ENCODE results near the gene DHRS12.

DHRS12 gene

GRCh38 chr13:51802631-51803418, 1.1 kb downstream of the DHRS12 start:
- H3K27ac ChIP-seq, result peak overlapping the region; percentile 96
- H3K9ac ChIP-seq, result peak overlapping the region; percentile 92
- H3K4me2 ChIP-seq, result peak overlapping the region; percentile 89
- H4K20me1 ChIP-seq, result no peaks in the 10 kb centered on the region
- no peak for TF ChIP-seq Cebpa-rat (IDR thresholded peaks at IDR 0.05)
- H3K9me3 ChIP-seq, result no peaks in the 10 kb centered on the region
- peak overlapping the region; percentile 92 for H3K4me3 ChIP-seq
- no peaks in the 10 kb centered on the region for H3K27me3 ChIP-seq
- peaks cover 53% of the 10 kb centered on the region for H3K4me1 ChIP-seq
- no peaks in the 10 kb centered on the region for H3K36me3 ChIP-seq

DNA sequence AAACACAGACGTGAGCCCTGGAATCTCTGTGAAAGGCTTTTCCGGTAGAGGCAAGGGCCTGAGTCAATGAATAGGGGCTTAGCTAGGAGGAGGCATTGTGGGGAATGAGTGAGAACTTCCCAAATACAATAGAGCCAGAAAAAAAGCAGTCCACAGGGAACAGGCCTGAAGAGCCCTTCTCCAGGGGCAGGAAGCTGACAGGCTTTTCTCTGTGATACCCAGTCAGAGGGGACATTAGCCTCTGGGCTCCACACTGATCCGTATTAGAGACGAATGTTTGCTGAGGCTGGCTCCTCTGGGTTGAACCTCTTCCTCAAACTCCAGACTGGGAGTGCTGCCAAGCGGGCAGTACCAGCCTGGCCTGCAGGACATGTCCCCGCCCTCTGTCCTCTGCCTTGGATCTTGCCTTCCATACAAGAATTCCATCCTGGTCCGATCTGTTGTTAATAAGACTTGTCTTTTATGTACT, 2.3 kb downstream of the DHRS12 start:
- Histone ChIP-seq H3K36me3 (no peaks in the 10 kb centered on the region), H3K4me1 (peaks cover 53% of the 10 kb centered on the region), H3K4me3 (no peak overlapping the region), H3K27me3 (no peaks in the 10 kb centered on the region), H3K9ac (no peak overlapping the region), H4K20me1 (no peaks in the 10 kb centered on the region), H3K4me2 (peak overlapping the region; percentile 89; the same call in 1 of the 2 replicates), H3K9me3 (no peaks in the 10 kb centered on the region), H3K27ac (no peak overlapping the region)
- no peak for TF ChIP-seq Cebpa-rat (IDR thresholded peaks at IDR 0.05)

DNA sequence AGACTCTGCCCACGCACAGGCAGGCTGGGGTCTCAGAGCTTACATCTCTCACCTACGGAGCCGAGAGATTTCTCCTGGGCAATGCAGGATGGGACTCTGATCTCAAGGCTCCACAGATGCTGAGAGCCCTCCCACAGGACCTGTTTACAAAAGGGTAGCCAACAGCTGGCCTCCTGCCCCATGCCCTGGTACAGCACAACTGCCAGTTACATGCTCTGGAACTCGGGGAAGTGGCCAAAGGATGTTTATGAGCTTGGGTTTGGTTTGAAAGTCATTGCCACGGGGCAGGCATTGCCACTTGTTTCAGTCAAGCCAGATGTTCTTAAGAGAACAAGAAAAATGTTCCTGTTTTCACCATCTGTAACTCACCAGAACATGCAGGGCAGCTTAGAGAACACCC, 3.5 kb downstream of the DHRS12 start:
- no peaks in the 10 kb centered on the region for H3K36me3 ChIP-seq
- no peaks in the 10 kb centered on the region for H3K27me3 ChIP-seq
- H3K4me3 ChIP-seq, result no peak overlapping the region
- peak overlapping the region; percentile 18; the same call in 1 of the 2 replicates for H3K4me2 ChIP-seq
- peaks cover 50% of the 10 kb centered on the region for H3K4me1 ChIP-seq
- H4K20me1 ChIP-seq, result no peaks in the 10 kb centered on the region
- H3K9me3 ChIP-seq, result no peaks in the 10 kb centered on the region
- H3K9ac ChIP-seq, result no peak overlapping the region
- no peak overlapping the region for H3K27ac ChIP-seq
- TF ChIP-seq Cebpa-rat (IDR thresholded peaks at IDR 0.05), result no peak

DNA sequence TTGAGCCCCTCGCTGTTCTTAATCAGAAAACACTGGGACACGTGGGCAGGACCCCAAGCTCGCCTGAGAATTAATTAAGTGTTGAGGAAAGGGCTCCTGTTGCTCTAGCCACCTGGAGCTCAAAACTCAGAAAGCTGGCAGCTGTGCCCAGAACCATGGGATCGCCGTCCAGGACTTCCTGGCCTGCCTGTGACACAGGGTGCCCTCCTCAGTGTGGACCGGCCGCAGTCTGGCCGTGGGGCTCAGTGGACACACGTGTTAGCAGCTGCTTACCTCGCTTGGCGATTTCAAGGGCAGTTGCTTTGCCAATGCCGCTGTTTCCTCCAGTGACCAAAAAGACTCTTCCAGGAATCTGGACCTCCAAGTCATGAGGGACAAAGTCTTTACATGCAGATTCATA, 4.7 kb downstream of the DHRS12 start:
- Histone ChIP-seq H3K4me1 (peaks cover 50% of the 10 kb centered on the region), H3K36me3 (no peaks in the 10 kb centered on the region), H3K4me3 (no peak overlapping the region), H3K9ac (no peak overlapping the region), H4K20me1 (peaks cover 3% of the 10 kb centered on the region; the same call in 1 of the 2 replicates), H3K27me3 (no peaks in the 10 kb centered on the region), H3K9me3 (no peaks in the 10 kb centered on the region), H3K27ac (no peak overlapping the region), H3K4me2 (no peak overlapping the region)
- no peak for TF ChIP-seq Cebpa-rat (IDR thresholded peaks at IDR 0.05)

DNA sequence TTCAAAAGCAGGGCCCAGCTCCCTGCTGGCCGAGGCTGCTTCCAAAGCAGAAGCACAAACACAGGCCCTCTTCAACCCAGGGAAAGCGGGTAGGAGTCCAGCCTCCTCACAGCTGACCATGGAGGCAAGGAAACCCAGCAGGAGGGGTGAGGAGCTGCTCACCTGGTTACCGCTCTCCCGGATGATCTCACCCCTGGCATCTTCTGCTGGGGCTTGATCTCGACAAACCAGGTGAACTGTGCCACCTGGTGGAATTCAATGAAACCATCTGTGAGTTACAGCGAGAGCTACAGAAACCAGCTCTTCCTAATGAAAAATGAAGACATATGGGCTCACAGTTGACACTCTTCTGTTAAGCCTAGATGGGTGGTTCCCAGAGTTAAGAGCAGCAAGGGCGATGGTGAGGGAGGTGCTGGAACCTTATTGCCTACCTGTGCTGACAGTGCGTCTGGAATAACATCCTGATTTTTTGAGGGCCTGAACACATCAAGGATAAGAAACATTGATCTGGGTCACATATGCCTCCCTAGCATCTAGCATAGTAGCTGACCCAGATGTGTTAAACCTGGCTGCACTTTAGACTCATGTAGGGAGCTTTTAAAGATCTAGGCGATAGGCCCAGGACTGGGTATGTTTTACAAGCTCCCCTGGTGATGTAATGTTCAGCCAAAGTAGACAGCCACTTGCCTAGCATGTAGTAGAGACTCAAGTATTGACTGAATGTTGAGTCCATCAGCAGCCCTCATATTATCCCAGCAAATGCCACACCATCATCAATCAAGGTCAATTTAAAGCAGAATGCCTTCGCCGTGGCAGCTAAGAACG, 6.1 kb downstream of the DHRS12 start:
- Histone ChIP-seq H3K27me3 (no peaks in the 10 kb centered on the region), H3K36me3 (no peaks in the 10 kb centered on the region), H3K4me1 (peaks cover 57% of the 10 kb centered on the region), H3K9ac (no peak overlapping the region), H3K4me2 (no peak overlapping the region), H4K20me1 (peaks cover 7% of the 10 kb centered on the region; the same call in 1 of the 2 replicates), H3K9me3 (no peaks in the 10 kb centered on the region), H3K4me3 (no peak overlapping the region), H3K27ac (no peak overlapping the region)
- no peak for TF ChIP-seq Cebpa-rat (IDR thresholded peaks at IDR 0.05)

DNA sequence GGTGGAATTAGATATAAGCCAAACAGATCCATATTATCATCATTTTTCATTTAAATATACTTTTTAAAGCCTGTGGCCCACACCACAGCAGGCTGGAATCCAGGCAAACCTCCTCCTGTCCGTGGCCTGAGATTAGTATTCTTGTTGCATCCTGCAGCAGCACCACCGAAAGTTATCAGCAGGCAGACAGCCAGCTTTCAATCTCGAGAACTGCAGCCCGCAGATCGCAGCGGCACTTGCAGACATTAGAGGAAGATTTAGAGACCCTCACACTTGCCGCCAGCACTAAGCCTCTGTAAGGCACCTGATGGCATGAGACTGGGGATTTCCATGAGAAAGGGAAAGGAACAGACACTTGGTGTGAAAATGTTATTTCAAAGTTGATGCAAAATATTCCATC, 7.4 kb downstream of the DHRS12 start:
- Histone ChIP-seq H3K27ac (no peak overlapping the region), H3K4me2 (no peak overlapping the region), H3K9ac (no peak overlapping the region), H3K4me1 (peaks cover 46% of the 10 kb centered on the region), H3K27me3 (no peaks in the 10 kb centered on the region), H3K9me3 (no peaks in the 10 kb centered on the region), H3K36me3 (no peaks in the 10 kb centered on the region), H4K20me1 (peaks cover 7% of the 10 kb centered on the region; the same call in 1 of the 2 replicates), H3K4me3 (no peak overlapping the region)
- TF ChIP-seq Cebpa-rat (IDR thresholded peaks at IDR 0.05), result no peak

- no peak for TF ChIP-seq Cebpa-rat (IDR thresholded peaks at IDR 0.05)
- no peaks in the 10 kb centered on the region for H3K36me3 ChIP-seq
- peak overlapping the region; percentile 74 for H3K4me2 ChIP-seq
- peaks cover 7% of the 10 kb centered on the region; the same call in 1 of the 2 replicates for H4K20me1 ChIP-seq
- H3K9ac ChIP-seq, result no peak overlapping the region
- H3K27me3 ChIP-seq, result no peaks in the 10 kb centered on the region
- no peak overlapping the region for H3K4me3 ChIP-seq
- no peak overlapping the region for H3K27ac ChIP-seq
- no peaks in the 10 kb centered on the region for H3K9me3 ChIP-seq
- H3K4me1 ChIP-seq, result peaks cover 40% of the 10 kb centered on the region
These were observed 8.5 kb downstream of the DHRS12 start for GRCh38 chr13:51795419-51795818.

DNA sequence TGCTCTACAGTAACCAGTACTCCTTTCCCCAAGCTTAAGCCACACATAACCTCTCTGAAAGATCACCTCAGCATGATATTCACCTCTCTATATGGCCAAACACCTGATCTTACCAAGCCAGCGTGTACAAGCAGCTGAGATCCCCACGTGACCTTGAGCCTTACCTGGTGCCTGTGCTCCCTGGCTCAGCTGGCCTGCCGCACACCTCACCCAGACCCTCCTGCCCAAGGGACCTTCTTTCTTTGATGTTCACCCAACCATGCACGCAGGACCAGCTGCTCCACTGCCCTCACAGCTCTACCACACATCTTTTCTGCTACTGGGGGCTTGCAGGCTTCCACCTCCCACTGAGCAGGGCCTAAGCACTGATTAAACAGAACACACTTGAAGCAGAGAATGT, 9.0 kb downstream of the DHRS12 start:
- Histone ChIP-seq H3K27ac (no peak overlapping the region), H3K4me3 (no peak overlapping the region), H3K4me2 (peak overlapping the region; percentile 74), H3K9me3 (no peaks in the 10 kb centered on the region), H3K4me1 (peaks cover 35% of the 10 kb centered on the region), H4K20me1 (peaks cover 7% of the 10 kb centered on the region; the same call in 1 of the 2 replicates), H3K27me3 (no peaks in the 10 kb centered on the region), H3K36me3 (no peaks in the 10 kb centered on the region), H3K9ac (no peak overlapping the region)
- no peak for TF ChIP-seq Cebpa-rat (IDR thresholded peaks at IDR 0.05)

- peaks cover 7% of the 10 kb centered on the region; the same call in 1 of the 2 replicates for H4K20me1 ChIP-seq
- H3K4me2 ChIP-seq, result peak overlapping the region; percentile 74
- no peak overlapping the region for H3K4me3 ChIP-seq
- peak overlapping the region; percentile 34; the same call in 1 of the 2 replicates for H3K9ac ChIP-seq
- no peaks in the 10 kb centered on the region for H3K9me3 ChIP-seq
- H3K36me3 ChIP-seq, result no peaks in the 10 kb centered on the region
- H3K27ac ChIP-seq, result peak overlapping the region; percentile 54; the same call in 1 of the 2 replicates
- no peaks in the 10 kb centered on the region for H3K27me3 ChIP-seq
- peaks cover 35% of the 10 kb centered on the region for H3K4me1 ChIP-seq
- no peak for TF ChIP-seq Cebpa-rat (IDR thresholded peaks at IDR 0.05)
These were observed 10.2 kb downstream of the DHRS12 start for GRCh38 chr13:51793570-51794271.

Measured in BLaER1 (cell line).